ENCODE results near the gene MYD88. TPM values are rescaled to one million over a fixed set of nuclear protein-coding genes. Genes with fewer than 3 reads are reported as not detected.

MYD88 gene
- total RNA-seq, 1 donor from 2014 or later: 51.0 TPM

DNA sequence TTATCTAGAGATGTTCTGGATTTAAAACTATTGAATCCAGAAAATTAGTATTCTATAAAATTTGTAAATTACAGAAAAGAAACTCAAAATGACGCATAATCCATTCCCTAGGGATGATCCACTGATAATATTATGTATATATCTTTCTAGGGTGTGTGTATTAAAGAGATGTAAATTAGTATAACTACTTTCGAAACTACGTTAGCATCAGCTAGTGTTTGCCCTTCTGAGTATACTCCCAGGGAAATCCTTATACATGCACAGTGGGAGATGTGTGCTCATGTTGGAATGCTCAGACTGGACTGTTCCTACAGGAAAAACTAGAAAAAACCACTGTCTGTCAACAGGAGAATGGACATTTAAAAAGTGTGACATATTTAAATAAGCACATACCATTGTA is 38.0 kb upstream of the MYD88 start:
- Mint-ChIP-seq H3K4me1 (ENCODE audit: unreplicated experiment) (peaks cover 28% of the 10 kb centered on the region), H3K4me3 (ENCODE audit: unreplicated experiment) (no peak overlapping the region), H3K27me3 (ENCODE audit: unreplicated experiment) (peaks cover 2% of the 10 kb centered on the region), H3K27ac (ENCODE audit: unreplicated experiment) (no peak overlapping the region), H3K36me3 (ENCODE audit: low read depth, unreplicated experiment) (no peaks in the 10 kb centered on the region), H3K9me3 (ENCODE audit: unreplicated experiment) (peaks cover 3% of the 10 kb centered on the region)
- TF ChIP-seq, protein P1, sequence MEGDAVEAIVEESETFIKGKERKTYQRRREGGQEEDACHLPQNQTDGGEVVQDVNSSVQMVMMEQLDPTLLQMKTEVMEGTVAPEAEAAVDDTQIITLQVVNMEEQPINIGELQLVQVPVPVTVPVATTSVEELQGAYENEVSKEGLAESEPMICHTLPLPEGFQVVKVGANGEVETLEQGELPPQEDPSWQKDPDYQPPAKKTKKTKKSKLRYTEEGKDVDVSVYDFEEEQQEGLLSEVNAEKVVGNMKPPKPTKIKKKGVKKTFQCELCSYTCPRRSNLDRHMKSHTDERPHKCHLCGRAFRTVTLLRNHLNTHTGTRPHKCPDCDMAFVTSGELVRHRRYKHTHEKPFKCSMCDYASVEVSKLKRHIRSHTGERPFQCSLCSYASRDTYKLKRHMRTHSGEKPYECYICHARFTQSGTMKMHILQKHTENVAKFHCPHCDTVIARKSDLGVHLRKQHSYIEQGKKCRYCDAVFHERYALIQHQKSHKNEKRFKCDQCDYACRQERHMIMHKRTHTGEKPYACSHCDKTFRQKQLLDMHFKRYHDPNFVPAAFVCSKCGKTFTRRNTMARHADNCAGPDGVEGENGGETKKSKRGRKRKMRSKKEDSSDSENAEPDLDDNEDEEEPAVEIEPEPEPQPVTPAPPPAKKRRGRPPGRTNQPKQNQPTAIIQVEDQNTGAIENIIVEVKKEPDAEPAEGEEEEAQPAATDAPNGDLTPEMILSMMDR (IDR thresholded peaks at IDR 0.05; ENCODE audit: unreplicated experiment): no peak
- no peak for DNase-seq (ENCODE audit: low spot score)

DNA sequence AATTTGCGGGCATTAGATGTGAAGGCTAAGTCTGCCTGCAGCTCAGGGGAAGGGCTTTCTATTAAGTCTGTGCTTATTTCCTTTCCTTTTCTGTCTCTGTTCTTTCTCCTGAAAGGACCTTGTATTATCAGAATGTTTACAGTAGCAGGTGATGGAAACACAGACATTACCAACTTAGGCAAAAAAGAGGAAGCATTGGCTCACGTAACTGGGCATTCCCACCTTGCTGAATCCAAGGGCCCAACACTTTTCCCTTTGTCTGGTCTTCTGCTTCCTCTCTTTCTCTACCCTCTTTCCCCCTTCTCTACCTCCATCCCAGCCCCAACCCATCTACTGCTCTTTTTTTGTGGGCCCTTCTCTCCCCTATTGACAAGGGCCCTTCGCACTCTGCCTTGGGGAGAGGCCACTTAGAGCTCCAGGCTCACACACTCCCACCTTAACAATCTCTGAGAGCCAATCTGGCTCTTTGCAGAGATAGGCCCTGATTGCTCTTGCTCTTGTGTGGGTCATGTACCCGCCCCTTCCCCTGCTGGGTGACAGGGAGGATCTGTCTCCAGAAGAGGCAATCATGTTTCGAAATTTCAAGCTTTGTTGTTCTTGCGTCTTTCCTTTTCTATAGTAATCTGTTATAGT is 36.5 kb upstream of the MYD88 start:
- H3K36me3 Mint-ChIP-seq (ENCODE audit: low read depth, unreplicated experiment): no peaks in the 10 kb centered on the region
- H3K4me3 Mint-ChIP-seq (ENCODE audit: unreplicated experiment): no peak overlapping the region
- peaks cover 6% of the 10 kb centered on the region for H3K9me3 Mint-ChIP-seq (ENCODE audit: unreplicated experiment)
- DNase-seq (ENCODE audit: low spot score): no peak
- H3K27ac Mint-ChIP-seq (ENCODE audit: unreplicated experiment): no peak overlapping the region
- H3K27me3 Mint-ChIP-seq (ENCODE audit: unreplicated experiment): peaks cover 2% of the 10 kb centered on the region
- H3K4me1 Mint-ChIP-seq (ENCODE audit: unreplicated experiment): peaks cover 28% of the 10 kb centered on the region
- TF ChIP-seq, protein P1 (IDR thresholded peaks at IDR 0.05; ENCODE audit: unreplicated experiment): no peak

DNA sequence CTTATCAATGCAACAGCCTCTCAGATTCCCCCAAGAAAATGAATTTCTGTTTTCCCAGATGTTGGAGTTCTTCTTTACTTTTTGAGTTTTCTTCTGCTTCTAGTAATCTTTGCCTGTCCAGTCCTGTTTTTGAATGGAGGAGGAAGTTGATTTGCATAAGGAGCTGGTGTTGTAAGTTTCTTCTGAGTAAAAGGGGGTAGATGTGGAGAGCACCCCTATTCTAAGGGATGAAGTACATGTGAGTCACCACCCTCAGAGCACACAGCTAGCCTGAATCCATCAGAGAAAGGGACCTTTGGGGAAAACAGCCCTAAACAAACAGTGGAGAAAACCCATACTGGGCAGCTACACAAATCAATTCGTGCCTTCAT is 36.0 kb upstream of the MYD88 start:
- H3K27me3 Mint-ChIP-seq (ENCODE audit: unreplicated experiment): peaks cover 2% of the 10 kb centered on the region
- DNase-seq (ENCODE audit: low spot score): no peak
- H3K4me3 Mint-ChIP-seq (ENCODE audit: unreplicated experiment): no peak overlapping the region
- H3K27ac Mint-ChIP-seq (ENCODE audit: unreplicated experiment): no peak overlapping the region
- peaks cover 28% of the 10 kb centered on the region for H3K4me1 Mint-ChIP-seq (ENCODE audit: unreplicated experiment)
- TF ChIP-seq, protein P1 (IDR thresholded peaks at IDR 0.05; ENCODE audit: unreplicated experiment): no peak
- H3K9me3 Mint-ChIP-seq (ENCODE audit: unreplicated experiment): peaks cover 6% of the 10 kb centered on the region
- H3K36me3 Mint-ChIP-seq (ENCODE audit: low read depth, unreplicated experiment): no peaks in the 10 kb centered on the region

DNA sequence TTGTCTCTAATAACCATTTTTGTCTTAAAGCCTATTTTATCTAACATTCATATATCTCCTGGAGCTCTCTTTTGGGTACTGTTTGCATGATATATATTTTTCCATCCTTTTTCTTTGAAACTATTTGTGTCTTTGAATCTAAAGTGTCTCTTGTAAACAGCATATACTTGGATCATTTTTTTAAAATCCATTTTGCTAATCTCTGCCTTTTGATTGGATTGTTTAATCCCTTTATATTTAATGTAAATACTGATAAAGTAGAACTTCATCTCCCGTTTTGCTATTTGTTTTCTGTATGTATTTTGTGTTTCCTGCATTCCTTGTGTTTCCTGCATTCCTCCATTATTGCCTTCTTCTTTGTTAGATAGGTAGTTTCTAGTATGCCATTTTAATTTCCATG is 32.9 kb upstream of the MYD88 start:
- DNase-seq (ENCODE audit: low spot score): no peak
- TF ChIP-seq, protein P1 (IDR thresholded peaks at IDR 0.05; ENCODE audit: unreplicated experiment): no peak
- H3K36me3 Mint-ChIP-seq (ENCODE audit: low read depth, unreplicated experiment): no peaks in the 10 kb centered on the region
- peaks cover 2% of the 10 kb centered on the region for H3K27me3 Mint-ChIP-seq (ENCODE audit: unreplicated experiment)
- no peak overlapping the region for H3K27ac Mint-ChIP-seq (ENCODE audit: unreplicated experiment)
- no peak overlapping the region for H3K4me3 Mint-ChIP-seq (ENCODE audit: unreplicated experiment)
- peaks cover 7% of the 10 kb centered on the region for H3K4me1 Mint-ChIP-seq (ENCODE audit: unreplicated experiment)
- peaks cover 6% of the 10 kb centered on the region for H3K9me3 Mint-ChIP-seq (ENCODE audit: unreplicated experiment)

DNA sequence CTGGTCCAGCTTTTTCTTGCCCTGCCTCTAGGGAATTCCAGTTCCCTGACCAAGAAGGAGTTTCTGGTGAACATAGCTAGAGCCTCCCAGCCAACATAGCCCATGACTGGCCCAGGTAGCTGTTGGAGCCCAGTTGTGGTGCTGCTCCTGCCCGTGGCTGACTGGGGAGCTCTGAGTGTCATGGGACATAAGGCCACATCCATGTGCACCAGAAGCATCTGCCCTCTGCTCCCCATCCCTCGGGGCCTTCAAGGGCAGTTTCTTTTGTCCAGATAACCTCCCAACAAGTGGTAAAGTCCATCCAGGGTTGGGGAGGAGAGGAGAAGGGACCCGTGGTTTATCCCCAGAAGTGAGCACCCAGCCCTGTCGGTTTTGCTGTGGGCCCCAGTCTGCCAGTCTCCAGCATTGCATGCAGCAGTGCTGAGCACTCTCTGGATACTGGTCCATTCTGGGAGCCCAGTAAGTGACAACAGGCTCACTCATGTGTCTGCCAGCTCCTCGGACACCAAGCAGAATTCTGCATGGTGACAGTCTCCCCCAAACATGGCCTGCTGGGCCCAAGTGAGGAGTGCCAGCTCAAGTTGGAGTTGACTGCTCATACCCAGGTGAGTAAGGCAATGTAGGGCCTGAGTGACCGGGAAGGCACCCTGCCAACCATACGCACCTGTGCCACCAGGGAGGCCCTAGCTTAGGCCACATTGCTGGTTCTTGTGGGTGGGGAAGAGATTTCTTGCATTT is 30.4 kb upstream of the MYD88 start:
- H3K27ac Mint-ChIP-seq (ENCODE audit: unreplicated experiment): no peak overlapping the region
- TF ChIP-seq, protein P1 (IDR thresholded peaks at IDR 0.05; ENCODE audit: unreplicated experiment): no peak
- peaks cover 6% of the 10 kb centered on the region for H3K9me3 Mint-ChIP-seq (ENCODE audit: unreplicated experiment)
- no peaks in the 10 kb centered on the region for H3K4me1 Mint-ChIP-seq (ENCODE audit: unreplicated experiment)
- peaks cover 2% of the 10 kb centered on the region for H3K27me3 Mint-ChIP-seq (ENCODE audit: unreplicated experiment)
- H3K36me3 Mint-ChIP-seq (ENCODE audit: low read depth, unreplicated experiment): no peaks in the 10 kb centered on the region
- DNase-seq (ENCODE audit: low spot score): no peak
- no peak overlapping the region for H3K4me3 Mint-ChIP-seq (ENCODE audit: unreplicated experiment)

All from endothelial cell (in vitro differentiated cells).